Keratinocyte (primary cell): Measurements from ENCODE around the gene XIRP2. TPM values are rescaled to one million over a fixed set of nuclear protein-coding genes. Genes with fewer than 3 reads are reported as not detected.

Experiments used
- DNase-seq: peaks from one replicate; pipeline ENCODE4 v3.0.0-alpha.2; 2011; ENCODE audit warnings: low read depth, missing footprints, low spot score
- FAIRE-seq: peaks from 2 replicates; lab custom pipeline; 2011; peaks lifted over from hg19 to GRCh38; lab: Jason Lieb, UNC
- H2AFZ ChIP-seq: 2 replicates; pipeline ENCODE4 v1.6.0; 2012; ENCODE audit warnings: low read length, control low read depth, inconsistent platforms; ENCODE audit not compliant: control insufficient read depth
- H3K27ac ChIP-seq: 2 replicates; pipeline ENCODE4 v1.5.1; 2011; ENCODE audit warnings: low read length; ENCODE audit not compliant: control insufficient read depth, insufficient read depth
- H3K27me3 ChIP-seq: 3 replicates; pipeline ENCODE4 v1.6.0; 2011; ENCODE audit warnings: low read length; ENCODE audit not compliant: control insufficient read depth, insufficient read depth; ENCODE audit errors: extremely low read depth
- H3K36me3 ChIP-seq, 2 experiments: 2 replicates in 1 of 2; 3 replicates in 1 of 2; pipeline ENCODE4 v1.5.1; 2011; ENCODE audit warnings: low read length in 2 of 2, mild to moderate bottlenecking in 1 of 2; ENCODE audit not compliant: control insufficient read depth in 2 of 2, insufficient read depth in 2 of 2; ENCODE audit errors: extremely low read depth in 1 of 2
- H3K4me1 ChIP-seq: 3 replicates; pipeline ENCODE4 v1.5.1; 2011; ENCODE audit warnings: low read length; ENCODE audit not compliant: control insufficient read depth, insufficient read depth; ENCODE audit errors: extremely low read depth
- H3K4me2 ChIP-seq: 3 replicates; pipeline ENCODE4 v1.6.0; 2011; ENCODE audit warnings: low read depth, low read length; ENCODE audit not compliant: control insufficient read depth, insufficient read depth; ENCODE audit errors: extremely low read depth
- H3K4me3 ChIP-seq, 3 experiments: fragments of 200-600 bp in 1 of 3; sonication (generic) in 1 of 3; 2 replicates in 2 of 3; 3 replicates in 1 of 3; pipeline ENCODE4 v1.5.1; 2011 to 2016; ENCODE audit warnings: low read length in 3 of 3, mild to moderate bottlenecking in 3 of 3, control low read depth in 2 of 3, inconsistent platforms in 1 of 3, low read depth in 1 of 3, mixed read lengths in 1 of 3, mixed run types in 1 of 3, moderate library complexity in 1 of 3; ENCODE audit not compliant: control insufficient read depth in 2 of 3, insufficient read depth in 2 of 3; ENCODE audit errors: extremely low read depth in 1 of 3
- H3K79me2 ChIP-seq: 2 replicates; pipeline ENCODE4 v1.6.0; 2012; ENCODE audit warnings: low read length; ENCODE audit not compliant: control insufficient read depth, insufficient read depth
- H3K9ac ChIP-seq: 3 replicates; pipeline ENCODE4 v1.6.0; 2011; ENCODE audit warnings: low read length; ENCODE audit not compliant: control insufficient read depth, insufficient read depth; ENCODE audit errors: extremely low read depth
- H3K9me1 ChIP-seq: 3 replicates; pipeline ENCODE4 v1.6.0; 2011; ENCODE audit warnings: low read length; ENCODE audit not compliant: control insufficient read depth, insufficient read depth; ENCODE audit errors: extremely low read depth
- H3K9me3 ChIP-seq: 2 replicates; pipeline ENCODE4 v1.5.1; 2012; ENCODE audit warnings: low read depth, low read length; ENCODE audit not compliant: control insufficient read depth
- H4K20me1 ChIP-seq: 3 replicates; pipeline ENCODE4 v1.6.0; 2011; ENCODE audit warnings: low read length; ENCODE audit not compliant: control insufficient read depth, insufficient read depth; ENCODE audit errors: extremely low read depth
- CTCF ChIP-seq, 3 experiments: IDR thresholded peaks in 1 of 3; conservative IDR thresholded peaks in 1 of 3; optimal IDR thresholded peaks in 1 of 3; 2 replicates in 2 of 3; 3 replicates in 1 of 3; pipeline versions ENCODE3 to v1.5.1; 2011; ENCODE audit warnings: low read length in 3 of 3, mild to moderate bottlenecking in 3 of 3, moderate library complexity in 2 of 3, control low read depth in 1 of 3, inconsistent platforms in 1 of 3; ENCODE audit not compliant: insufficient read depth in 2 of 3; ENCODE audit errors: extremely low read depth in 1 of 3
- EZH2 ChIP-seq: IDR thresholded peaks from one replicate; pipeline ENCODE4 v1.6.1; 2012; ENCODE audit warnings: inconsistent platforms, mild to moderate bottlenecking, low read length, moderate library complexity
- dilution Hi-C: fragments of 300-500 bp; cut with MboI; formaldehyde crosslinking; loops from one replicate; pipeline ENCODE4 v1.7.0; 2020; ENCODE audit warnings: low sequenced_read_pairs; ENCODE audit not compliant: extremely low pct_ligation_motif_present
- polyA plus RNA-seq, 5 experiments: library from polyadenylated mRNA; depleted of rRNA in 3 of 5; stranded (reverse) in 3 of 5; stranded (forward) in 1 of 5; unstranded in 1 of 5; fragments of >200 nt; gene quantifications; 1 replicate in 1 of 5; 2 replicates in 3 of 5; 3 replicates in 1 of 5; pipeline versions ENCODE4 v1.2.1 to v1.2.3, GENCODE V29; 2011 to 2012; ENCODE audit warnings: missing spikeins in 2 of 5, low read depth in 1 of 5, low replicate concordance in 1 of 5

XIRP2 gene
- polyA plus RNA-seq, 1 donor (not counting 4 experiments of a cell fraction or from before 2014, with no cell fraction given), result 0.01 TPM

DNA sequence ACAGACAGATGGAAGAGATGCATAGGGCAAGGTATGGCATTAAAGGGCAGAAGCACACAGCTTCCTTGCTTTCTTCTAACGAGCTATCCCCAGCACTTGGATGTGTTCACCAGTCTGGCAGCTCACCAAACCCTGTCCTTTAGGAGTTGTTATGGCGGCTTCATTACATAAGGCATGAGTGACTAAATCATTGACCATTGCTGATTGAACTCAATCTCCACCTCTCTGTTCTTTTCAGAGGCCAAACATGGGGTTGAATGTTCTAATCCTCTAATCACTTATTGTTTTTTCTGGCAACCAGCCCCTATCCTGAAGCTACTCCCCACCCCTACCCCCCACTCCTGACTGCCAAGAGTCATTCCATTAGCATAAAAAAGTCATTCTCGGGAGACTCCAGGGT is 301.8 kb downstream of the XIRP2 start:
- FAIRE-seq, result peak; percentile 17
- no peak overlapping the region for H3K4me2 ChIP-seq

DNA sequence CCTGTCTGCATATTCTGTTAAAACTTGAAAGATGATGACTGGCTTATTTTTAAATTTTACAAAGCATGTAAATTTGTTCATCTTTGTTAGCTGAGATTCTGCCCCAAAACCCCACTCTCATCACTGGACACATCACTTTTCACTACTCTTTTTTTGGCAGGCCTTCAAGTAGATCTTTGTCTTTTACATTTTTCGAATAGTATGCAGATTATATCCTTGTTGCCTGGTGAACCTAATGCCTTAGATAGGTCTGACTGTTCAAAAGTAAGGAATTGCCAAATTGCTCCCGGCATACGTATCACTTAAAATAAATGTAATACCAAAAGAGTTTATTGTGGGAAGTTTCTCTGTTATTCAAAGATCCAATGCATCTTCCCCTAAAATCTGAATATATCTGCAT is 303.3 kb downstream of the XIRP2 start:
- dilution Hi-C loops, result no loop called here
- Histone ChIP-seq H3K27ac (no peak overlapping the region), H3K36me3 (no peaks in the 10 kb centered on the region), H2AFZ (no peak overlapping the region), H3K9me1 (no peaks in the 10 kb centered on the region), H3K4me1 (no peaks in the 10 kb centered on the region), H3K79me2 (no peaks in the 10 kb centered on the region), H3K4me2 (no peak overlapping the region), H3K4me3 (no peak overlapping the region), H3K27me3 (no peaks in the 10 kb centered on the region), H4K20me1 (no peaks in the 10 kb centered on the region), H3K9me3 (no peaks in the 10 kb centered on the region), H3K9ac (no peak overlapping the region)
- FAIRE-seq (no peak), DNase-seq (no peak)
- no peak for TF ChIP-seq EZH2
- TF ChIP-seq CTCF (optimal IDR thresholded peaks at IDR 0.05 in 1 of 3, IDR thresholded peaks at IDR 0.05 in 1 of 3, conservative IDR thresholded peaks at IDR 0.05 in 1 of 3; ENCODE audit: extremely low read depth in 1 of 3, insufficient read depth in 2 of 3, low read length in 3 of 3), result no peak

More for the DNA sequence above, 301.8 kb downstream of the XIRP2 start:
- H3K4me1 ChIP-seq, result no peaks in the 10 kb centered on the region
- dilution Hi-C loops, result no loop called here
- H4K20me1 ChIP-seq, result no peaks in the 10 kb centered on the region
- TF ChIP-seq CTCF (optimal IDR thresholded peaks at IDR 0.05 in 1 of 3, IDR thresholded peaks at IDR 0.05 in 1 of 3, conservative IDR thresholded peaks at IDR 0.05 in 1 of 3; ENCODE audit: extremely low read depth in 1 of 3, insufficient read depth in 2 of 3, low read length in 3 of 3), result no peak
- no peak for TF ChIP-seq EZH2
- H3K9me1 ChIP-seq, result no peaks in the 10 kb centered on the region
- no peak overlapping the region for H3K27ac ChIP-seq
- no peaks in the 10 kb centered on the region for H3K79me2 ChIP-seq
- no peak overlapping the region for H3K4me3 ChIP-seq
- no peak for DNase-seq
- no peak overlapping the region for H2AFZ ChIP-seq
- H3K9ac ChIP-seq, result no peak overlapping the region
- H3K9me3 ChIP-seq, result no peaks in the 10 kb centered on the region
- H3K27me3 ChIP-seq, result no peaks in the 10 kb centered on the region
- H3K36me3 ChIP-seq, result no peaks in the 10 kb centered on the region
